CD4-positive, alpha-beta T cell treated with Interleukin-1 beta for 1 hour (primary cell): ENCODE data around the gene MACC1.
A peak's percentile ranks its signal among the peaks of the same experiment; 100 is the strongest.

Experiments used
- DNase-seq, 2 donors: peaks; one replicate each; pipeline ENCODE4 v3.0.0-alpha.2; 2020 to 2022

The MACC1 gene

DNA sequence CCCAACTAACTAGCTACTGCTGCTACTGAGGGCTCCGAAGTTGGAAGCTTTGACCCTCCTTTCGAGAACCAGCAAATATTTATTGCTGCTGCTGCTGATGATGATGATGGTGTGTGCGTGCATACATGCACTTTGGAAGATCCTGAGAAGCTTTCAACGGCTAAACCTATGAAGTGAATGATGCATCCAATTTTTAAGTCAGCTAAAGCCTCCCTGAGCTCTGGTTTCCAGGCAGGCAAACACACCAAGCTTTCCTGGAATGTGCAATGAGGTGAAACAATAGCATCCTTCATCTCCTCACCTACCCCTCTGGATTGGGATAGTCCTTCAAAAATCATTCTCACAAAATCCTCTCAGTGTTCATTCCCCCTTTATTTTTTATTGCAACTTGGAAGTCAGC, 13.9 kb downstream of the MACC1 start:
- no peak for DNase-seq

DNA sequence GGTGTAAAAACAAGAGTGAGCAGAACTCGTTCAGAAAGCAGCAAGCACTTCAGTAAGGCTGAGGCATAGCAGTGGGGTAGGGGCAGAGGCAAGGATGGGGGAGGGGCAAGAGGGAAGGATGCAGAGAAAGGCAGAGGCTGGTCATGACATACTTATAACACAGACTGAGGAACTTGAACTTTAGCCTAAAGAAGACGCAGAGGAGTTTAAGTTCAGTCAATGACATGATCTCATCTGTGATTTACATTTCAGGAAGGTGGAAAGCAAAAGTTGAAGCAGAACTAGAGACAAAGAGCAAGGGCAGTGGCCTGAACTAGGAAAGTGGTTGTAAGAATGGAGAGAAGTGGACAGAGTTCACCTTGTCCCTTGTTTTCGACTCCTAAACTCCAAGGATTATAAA, 15.8 kb downstream of the MACC1 start:
- DNase-seq: peak in 1 of 2 donors; percentile 53

DNA sequence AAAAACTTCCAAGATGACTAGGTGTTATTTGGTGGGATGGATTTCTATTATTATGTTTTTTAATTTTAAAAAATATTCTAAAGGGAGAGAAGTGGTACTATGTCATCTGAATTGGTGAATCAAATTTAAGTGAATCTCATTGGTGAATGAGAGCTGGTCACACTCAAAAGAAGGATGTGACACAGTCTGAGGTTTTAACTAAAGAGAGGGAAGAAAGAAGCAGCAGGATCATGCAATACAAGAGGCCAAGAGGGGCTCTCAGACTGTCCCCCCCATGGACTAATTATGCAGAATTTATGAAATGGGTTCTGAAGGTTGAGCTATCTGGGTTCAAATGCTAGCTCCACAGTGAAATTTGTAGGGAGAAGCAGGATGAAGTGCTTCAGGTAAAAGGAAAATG, 16.2 kb downstream of the MACC1 start:
- no peak for DNase-seq

DNA sequence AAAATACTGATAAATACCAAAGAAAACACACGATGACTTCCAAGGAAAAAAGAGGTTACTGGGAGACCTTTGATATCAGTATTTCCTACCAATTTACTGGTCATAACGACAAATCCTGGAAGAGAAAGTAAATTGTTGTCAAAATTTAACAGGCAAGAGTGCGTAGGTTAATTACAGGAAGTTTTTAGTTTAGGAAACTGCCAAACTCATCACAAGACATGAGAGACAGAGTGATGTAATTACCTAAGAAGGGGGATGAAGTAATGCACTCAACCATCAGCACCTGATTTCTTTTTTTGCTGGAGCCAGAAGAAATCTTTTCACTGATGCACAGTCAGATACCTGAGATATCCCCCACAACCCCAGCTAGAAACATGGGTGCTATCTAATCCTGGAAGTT, 16.8 kb downstream of the MACC1 start:
- no peak for DNase-seq

DNA sequence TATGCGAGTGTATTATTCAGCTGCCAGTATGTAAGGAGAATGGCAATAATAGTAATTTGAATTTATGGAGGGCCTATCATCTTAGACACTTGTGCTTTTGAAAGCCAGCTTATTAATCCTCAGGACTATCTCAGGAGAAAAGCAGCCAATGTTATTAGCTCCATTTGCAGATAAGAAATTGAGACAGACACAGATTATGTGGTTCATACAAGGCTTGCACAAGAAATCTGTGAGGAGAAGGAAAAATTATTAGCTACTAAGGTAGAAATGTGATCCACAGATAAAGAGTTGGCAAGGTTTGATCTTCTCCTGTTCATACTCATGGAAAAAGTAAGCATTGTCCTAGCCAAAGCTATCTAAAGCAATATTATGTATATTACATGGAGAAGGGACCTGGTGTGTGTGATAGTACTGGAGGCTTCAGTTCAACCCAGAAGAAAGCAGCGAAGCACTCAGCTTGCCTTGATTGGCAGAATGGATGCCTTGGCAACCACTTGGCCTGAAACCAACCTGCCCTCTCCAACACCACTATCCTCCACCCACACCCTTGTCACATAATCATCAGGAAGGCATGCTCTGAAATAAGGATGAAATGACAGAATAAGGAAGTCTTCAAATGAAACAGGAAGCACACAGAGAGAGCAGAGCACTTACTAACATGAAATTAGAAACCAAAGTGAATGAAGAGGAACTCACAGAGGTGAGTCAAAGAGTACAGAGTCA, 18.0 kb downstream of the MACC1 start:
- peak; percentile 16 to 74 for DNase-seq

DNA sequence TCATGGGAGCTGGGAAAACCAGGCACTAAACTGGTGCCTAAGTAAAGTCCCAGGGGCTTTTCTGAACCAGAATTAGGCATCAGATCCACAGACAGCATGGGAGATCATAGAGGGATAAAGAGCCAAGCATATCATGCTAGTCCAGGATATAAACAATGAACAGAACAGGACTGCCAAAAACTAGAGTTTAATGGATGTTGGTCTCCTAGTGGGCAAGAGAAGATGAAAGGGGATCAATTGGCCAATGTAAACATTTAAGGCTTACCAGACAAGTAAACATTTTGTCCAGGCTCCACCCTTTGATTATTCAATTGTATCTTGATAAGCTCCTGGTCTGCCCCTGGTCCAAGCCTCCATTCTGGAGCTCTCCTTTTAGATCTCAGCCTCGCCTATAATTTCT, 18.9 kb downstream of the MACC1 start:
- no peak for DNase-seq

DNA sequence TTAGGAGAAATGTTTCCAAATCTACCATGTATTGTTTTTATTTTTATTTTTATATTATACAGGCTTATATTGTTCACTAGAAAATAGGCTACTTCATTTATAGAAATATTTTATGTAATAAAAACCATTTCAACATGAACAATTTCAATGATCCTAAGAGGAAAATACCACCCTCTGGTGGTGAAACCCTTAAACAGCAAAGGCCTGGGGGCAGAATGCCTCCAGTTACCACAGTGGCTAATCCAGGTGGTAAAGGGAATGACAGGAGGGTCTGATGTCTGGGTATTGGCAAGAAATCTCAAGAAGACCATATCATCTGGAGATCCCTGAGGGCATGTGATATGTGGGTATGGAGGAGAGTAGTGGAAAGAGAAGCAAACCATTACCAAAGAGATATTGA, 19.3 kb downstream of the MACC1 start:
- no peak for DNase-seq

DNA sequence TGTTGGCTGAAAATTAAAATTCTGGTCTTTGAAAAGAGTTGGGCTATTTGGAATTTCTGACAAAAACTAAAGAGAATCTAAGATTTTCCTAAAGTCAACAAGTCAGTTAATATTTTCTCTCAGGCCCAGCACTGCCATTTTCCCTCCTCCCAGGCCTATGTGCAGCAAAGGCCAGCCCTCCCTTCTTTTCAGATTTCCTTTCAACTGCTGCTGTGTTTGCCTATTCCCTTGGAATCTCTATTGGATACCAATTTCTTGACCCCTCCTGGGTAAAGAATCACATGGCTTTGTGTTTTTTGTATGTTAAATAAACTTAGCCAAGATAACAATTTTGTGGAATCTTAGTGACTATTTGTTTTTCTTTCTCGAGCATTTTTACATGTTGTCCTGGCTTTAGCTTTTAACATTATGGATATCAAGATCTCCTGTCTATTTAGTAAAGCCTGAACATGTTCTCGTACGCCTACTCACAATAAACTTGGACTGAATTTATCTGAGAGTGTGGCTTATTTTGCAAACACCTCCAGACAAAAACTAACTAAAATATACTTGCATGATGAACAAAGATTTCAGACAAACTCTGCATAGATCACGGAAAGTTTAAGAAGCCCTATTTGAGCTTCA, 19.9 kb downstream of the MACC1 start:
- no peak for DNase-seq

DNA sequence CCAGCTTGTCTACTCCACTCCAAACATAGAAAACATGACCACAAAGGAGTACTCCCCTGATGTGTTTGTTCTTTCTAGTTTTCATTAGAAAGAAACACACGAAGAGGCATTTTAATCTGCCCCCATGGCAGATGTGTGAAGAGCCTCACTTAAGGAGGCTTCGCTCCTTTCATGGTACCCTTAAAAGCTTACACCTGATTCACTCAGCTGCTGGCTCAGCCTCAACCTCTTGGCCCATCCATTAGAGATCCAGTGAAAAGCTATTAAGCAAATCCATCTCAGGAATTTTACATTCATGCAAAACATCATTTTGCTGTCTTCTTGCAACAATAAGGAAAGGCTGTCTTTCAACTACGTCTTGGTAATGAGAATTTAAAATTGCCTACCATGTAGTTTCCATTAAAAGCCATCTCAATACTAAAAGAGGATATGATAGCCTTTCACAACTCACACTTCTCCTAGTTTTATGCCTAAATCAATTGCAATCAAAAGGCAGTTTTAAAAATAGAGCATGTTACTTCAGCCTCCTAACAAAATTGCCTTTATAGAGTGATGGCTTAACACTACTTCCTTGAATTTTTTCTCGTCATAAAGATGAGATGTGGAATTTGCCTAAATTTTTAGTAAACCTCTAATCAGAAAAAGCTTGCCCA, 22.7 kb downstream of the MACC1 start:
- no peak for DNase-seq

DNA sequence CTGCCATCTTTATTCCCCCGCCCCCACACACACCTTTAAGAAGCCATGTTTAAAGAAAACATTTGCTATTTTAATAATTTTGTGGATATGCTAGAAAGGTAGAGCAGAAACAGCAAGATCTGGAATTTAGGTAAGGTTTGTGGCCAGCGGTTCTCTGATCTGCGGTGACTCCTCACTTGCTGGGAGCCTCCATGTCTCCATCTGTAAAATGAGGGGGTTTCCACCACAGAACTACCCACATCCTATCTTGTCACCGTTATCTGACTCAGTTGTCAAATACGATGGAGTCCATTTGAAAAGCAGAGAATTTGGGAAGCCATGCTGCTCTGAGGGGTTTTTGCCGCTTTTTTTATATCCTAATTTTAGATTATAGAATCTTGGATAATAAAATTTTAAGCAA, 23.3 kb downstream of the MACC1 start:
- no peak for DNase-seq

DNA sequence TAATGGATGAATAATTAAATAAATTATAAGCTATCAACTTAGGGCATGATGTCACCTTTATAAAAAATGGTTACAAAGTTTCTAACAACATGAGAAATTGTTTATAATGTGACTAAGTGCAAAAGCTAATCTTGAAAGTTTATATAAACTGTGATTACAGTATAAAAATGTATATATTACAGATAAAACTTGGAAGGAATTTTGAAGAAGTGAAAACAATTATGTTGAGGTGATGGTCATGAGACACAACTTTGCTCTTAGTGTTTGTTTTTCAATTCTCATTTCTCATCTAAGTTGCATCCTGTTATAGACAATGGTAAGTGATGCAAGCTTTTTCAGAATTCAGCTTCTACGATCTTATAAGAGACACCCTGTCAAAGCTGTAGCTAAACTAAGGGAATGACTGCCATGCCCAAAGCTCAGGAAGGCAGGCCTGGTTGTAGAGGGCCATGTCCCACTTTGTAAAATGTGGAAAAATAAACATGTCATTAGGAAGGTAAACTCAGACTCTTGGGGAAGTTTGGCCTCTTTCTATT, 23.9 kb downstream of the MACC1 start:
- DNase-seq: no peak

DNA sequence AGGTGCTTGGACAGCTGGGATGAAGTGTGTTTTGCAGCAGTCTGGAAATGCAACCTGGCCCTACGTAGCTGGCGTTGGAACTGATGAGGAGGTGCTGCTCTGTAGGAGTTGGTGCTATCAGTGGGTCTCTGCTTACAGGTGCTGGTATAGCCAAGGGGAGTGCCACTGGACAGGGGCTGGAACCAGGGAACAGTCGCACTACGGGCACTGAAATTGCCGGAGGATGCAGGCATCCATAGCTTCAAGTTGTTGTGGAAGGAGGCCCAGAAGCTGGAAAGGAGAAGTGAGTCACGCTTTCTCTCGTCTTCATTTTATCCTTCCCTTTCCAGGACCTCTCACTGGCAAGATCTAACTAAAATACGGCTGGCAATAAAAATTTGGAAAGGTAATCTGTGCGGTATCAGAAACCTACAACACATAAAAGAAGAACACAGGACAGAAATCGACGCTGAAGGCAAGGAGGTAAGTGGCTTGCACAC, 25.8 kb downstream of the MACC1 start:
- DNase-seq: no peak

DNA sequence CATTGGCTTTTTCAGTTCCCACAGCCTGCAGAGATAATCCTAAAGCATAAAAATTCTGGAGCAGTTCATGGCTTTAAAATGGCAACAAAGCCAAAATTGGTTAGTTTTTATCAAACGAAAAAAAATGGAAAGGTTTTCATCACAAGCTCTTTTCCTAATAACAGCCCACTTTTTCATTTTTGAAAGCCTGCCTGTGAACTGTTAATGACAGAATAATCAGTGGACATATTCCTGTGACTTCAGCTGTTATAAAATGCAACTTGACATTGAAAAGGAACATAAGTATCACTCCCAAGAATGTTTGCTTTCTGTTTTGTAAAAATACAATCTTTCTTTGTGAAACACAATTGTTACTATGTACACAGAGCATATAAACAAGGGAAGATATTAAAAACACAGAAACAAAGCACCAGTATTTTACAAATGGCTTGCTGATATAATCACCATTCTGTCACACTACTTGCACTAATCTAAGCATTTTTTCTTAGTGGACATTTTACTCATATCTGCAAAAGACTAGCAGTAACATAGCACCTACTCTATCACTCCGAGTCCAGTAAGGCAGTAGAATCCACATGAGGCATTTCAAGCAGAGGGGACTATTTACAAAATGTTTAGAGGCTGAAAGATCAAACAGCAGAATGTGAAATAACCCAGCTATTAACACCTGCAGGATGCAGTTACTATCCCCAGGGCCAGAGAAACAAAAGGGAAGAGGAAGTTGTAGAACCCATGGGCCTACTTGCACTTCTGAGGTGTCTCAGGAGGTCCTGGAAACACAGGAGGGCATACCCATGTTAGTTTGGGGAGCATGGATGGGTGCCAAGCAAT, 26.4 kb downstream of the MACC1 start:
- no peak for DNase-seq

DNA sequence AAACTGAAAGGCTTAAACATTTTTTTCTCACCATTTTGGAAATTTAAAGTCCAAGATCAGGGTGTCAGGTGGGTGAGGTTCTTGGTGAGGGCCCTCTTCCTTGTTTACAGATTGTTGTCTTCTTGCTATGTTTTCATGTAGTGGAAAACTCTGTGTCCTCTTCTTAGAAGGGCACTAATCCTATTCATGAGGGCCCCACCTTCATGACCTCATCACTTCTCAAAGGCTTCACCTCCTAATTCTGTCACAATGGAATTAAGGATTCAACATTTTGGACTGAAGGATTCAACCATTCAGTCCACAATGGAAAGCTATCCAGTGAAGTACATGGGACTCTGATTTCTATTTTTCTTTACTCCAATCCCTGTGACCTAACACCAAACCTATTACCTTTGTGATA, 27.3 kb downstream of the MACC1 start:
- no peak for DNase-seq

DNA sequence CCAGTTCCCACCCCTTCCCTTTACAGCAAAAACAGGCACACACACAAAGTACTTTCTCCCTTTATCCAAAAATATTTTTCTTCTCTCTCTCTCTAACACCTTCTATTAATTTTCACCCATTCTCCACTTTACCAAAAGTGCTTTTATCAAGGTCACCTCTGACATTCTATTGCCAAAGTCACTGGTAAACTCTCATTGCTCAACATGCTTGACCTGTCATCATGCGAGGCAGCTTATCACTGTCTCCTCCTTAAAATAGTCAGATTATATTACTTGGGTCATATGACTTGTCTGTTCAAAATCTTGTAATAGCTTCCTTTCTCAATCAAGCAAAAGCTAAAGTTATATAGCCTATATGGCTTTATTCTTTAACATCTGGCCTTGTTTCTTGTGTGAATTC, 28.6 kb downstream of the MACC1 start:
- no peak for DNase-seq

DNA sequence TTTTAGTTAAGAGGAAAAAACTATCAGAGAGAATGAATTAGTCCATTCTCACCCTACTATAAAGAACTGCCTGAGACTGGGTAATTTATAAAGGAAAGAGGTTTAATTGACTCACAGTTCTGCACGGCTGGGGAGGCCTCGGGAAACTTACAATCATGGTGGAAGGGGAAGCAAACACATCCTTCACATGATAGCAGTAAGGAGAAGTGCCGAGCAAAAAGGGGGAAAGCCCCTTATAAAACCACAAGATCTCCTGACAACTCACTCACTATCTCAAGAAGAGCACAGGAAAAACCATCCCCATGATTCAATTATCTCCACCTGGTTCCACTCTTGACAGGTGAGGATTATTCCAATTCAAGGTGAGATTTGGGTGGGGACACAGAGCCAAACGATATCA, 29.3 kb downstream of the MACC1 start:
- peak in 1 of 2 donors; percentile 13 for DNase-seq

DNA sequence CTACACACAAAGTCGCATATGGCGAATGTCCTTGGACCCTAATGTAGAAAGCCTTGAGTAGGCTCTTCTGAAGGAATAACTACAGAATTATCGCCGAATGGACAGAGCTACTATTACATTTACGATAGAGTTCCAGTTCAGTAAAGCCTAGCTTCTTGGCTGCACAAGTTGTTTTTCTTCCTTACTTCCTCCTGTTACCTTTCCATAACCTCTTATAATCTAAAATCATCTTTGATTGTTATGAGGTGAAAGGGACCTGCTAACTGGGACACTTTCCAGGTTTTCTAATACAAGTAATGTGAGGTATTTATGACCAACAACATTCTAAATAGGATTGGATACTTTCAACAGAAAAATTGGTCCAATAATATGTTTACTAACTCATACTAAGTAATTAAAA, 31.2 kb downstream of the MACC1 start:
- DNase-seq: no peak

DNA sequence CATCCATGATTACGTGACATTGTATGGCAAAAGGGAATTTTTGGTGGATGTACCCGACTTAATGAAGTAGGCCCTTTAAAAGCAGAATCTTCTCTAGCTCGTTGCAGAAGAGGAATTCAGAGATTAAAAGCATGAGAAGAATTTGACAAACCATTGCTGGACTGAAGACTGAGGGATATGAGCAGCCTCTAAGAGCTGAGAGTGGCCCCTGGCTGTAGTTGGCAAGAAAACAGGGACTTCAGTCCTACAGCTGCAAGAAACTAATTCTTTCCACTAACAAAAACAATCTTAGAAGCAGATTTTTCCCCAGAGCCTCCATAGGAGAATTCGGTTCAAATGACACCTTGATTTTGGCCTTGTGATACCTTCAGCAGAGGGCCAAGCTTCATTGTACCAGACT, 34.1 kb downstream of the MACC1 start:
- DNase-seq: no peak

DNA sequence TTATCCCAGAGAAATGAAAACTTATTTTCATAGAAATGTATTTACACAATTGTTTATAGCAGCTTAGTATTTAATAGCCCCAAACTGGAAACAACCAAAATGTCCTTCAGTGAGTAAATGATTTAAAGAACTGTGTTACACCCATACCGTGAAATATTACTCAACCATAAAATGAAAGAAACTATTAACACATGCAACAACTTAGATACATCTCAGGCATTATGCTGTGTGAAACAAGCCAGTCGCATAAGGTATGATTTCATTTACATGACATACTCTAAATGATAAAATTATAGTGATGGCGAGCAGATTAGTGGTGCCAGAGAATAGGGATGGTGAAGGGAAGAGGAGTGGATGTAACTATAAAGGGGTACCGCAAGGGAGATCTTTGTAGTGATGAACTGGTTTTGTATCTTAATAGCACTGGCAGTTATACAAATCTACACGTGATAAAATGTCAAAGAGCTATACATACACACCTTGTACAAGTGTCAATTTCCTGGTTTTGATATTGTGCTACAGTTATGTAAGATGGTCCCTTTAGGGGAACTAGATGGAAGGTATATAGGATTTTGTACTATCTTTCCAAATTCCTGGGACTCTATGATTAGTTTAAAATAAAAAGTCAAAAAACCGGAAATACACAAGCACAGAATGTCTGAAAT, 40.5 kb downstream of the MACC1 start:
- no peak for DNase-seq

DNA sequence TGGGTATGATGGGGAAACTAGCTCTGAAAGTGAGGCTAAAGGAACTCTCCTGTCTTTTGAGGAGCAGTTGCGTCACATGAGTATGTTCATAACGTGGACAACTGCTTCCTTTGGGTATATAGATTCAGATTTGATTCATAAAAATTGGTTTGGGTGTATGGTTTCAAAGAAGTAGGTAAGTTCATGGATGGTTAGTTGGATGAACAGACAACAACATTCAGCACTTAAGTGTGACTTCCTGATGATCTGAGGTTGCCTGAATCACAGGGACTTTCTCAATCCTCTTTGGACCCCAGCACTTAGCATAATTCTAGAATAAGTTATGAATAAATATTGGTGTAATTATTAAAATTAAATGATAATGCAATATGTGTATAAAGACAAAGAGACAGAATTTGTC, 43.4 kb downstream of the MACC1 start:
- no peak for DNase-seq

DNA sequence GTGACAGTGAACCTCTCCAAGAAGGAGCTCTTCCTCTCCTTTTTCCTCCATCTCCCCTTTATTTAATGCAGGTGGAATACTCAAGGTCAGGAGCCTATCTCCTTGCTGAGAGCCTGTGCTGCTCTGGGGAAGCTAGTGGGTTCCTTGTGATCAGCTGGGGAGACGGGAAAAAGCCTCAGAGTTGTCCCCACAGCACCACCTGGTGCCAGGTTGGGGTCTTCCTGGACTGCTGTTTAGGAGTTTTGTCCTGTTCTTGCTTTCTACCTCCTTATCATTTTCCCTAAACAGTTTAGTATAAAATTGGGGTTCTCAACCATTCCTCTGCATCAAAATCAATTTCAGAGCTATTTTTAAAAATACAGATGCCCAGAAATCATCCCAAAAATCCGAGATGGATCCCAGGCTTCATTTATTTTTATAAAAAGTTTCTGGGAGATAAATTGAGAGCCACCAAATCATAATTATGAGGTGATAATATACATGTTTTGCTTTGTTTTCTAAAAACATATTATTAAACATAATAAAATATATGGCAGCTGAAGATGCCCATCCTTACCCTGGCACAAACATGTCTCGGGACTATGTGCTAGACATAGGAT, 44.3 kb downstream of the MACC1 start:
- peak in 1 of 2 donors; percentile 35 for DNase-seq

DNA sequence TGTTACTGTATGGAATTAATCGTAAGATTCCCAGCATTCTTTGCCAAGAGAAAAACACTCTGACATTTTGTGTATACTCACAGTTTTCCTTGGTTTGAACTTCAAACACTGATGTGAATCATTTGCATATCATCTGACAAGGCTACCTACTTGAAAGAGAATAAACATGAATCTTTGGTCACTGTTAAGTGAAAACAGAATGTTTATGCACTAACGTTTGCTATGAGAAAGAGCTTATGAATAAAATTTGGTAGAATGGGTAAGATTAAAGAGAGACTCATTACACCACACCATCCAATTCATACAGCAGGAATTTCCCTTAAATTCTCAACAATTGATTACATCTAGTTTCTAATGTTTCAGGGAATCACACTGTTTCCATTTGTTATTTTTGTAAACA, 46.6 kb downstream of the MACC1 start:
- DNase-seq: no peak
